ENCODE results near the gene LMLN. TPM values are rescaled to one million over a fixed set of nuclear protein-coding genes. Genes with fewer than 3 reads are reported as not detected.

Gene LMLN
- total RNA-seq, 3 donors from 2014 or later: 3.8 to 8.1 (median 5.7) TPM

DNA sequence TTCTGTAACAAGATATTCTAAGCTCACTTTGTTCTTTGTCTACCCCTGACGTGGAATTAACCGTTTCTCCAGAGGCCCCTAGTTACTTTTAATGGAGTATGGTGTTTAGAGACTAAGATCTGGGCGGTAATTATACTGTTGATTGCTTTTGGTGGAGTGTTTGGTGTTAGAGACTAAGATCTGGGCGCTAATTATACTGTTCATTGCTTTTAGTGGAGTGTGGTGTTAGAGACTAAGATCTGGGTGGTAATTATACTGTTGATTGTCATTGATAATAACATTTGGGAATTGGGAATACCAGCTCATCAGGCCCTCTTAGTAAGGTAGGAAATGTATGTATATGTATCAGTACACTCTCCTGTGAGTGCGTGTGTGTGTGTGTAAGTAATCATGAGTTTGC lies 66.6 kb downstream of the LMLN start:
- H3K4me1 ChIP-seq (ENCODE audit: low read depth): no peaks in the 10 kb centered on the region
- no peaks in the 10 kb centered on the region for H3K36me3 ChIP-seq (ENCODE audit: low read depth)
- intact Hi-C loops (cut with DNase I, micrococcal nuclease): no loop called here
- no peak overlapping the region for H3K4me3 ChIP-seq
- H3K9me3 ChIP-seq: no peaks in the 10 kb centered on the region
- ATAC-seq (no peak), DNase-seq (no peak)
- TF ChIP-seq, protein P1, sequence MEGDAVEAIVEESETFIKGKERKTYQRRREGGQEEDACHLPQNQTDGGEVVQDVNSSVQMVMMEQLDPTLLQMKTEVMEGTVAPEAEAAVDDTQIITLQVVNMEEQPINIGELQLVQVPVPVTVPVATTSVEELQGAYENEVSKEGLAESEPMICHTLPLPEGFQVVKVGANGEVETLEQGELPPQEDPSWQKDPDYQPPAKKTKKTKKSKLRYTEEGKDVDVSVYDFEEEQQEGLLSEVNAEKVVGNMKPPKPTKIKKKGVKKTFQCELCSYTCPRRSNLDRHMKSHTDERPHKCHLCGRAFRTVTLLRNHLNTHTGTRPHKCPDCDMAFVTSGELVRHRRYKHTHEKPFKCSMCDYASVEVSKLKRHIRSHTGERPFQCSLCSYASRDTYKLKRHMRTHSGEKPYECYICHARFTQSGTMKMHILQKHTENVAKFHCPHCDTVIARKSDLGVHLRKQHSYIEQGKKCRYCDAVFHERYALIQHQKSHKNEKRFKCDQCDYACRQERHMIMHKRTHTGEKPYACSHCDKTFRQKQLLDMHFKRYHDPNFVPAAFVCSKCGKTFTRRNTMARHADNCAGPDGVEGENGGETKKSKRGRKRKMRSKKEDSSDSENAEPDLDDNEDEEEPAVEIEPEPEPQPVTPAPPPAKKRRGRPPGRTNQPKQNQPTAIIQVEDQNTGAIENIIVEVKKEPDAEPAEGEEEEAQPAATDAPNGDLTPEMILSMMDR (IDR thresholded peaks at IDR 0.05): no peak

DNA sequence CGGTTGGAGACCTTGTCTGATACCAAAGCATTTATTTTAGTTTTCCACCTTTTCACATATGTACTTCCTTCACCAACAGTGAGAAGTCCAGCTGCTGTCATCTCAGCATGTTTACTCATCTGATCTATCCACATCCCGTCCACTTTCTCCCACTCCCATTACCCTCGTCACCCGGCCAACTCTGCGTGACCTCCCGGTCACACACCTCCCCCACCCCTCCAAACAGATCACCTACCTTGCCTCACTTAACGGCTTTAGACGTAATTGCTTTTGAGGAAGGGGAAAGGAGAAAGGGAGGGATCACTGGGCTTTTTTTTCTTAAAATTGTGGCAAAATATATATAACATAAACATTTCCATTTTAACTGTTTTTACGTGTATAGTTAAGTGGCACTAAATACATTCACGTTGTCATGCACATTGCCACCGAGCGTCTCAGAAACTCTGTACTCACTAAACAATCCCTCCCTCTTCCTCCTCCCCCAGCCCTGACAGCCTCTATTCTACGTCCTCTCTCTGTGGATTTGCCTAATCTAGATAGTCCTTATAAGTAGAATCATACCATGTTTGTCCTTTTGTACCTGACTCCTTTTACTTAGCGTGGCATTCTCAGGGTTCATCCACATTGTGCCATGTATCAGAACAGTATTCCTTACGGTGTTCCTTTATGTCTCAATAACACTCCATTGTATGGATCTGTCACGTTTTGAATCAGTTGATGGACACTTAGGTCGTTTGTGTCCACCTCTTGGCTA lies 67.2 kb downstream of the LMLN start:
- no peak for DNase-seq
- Histone ChIP-seq H3K9me3 (no peaks in the 10 kb centered on the region), H3K4me1 (ENCODE audit: low read depth) (no peaks in the 10 kb centered on the region), H3K4me3 (no peak overlapping the region), H3K36me3 (ENCODE audit: low read depth) (no peaks in the 10 kb centered on the region)
- intact Hi-C loops (cut with DNase I, micrococcal nuclease): no loop called here
- TF ChIP-seq, protein P1 (IDR thresholded peaks at IDR 0.05): no peak
- no peak for ATAC-seq

DNA sequence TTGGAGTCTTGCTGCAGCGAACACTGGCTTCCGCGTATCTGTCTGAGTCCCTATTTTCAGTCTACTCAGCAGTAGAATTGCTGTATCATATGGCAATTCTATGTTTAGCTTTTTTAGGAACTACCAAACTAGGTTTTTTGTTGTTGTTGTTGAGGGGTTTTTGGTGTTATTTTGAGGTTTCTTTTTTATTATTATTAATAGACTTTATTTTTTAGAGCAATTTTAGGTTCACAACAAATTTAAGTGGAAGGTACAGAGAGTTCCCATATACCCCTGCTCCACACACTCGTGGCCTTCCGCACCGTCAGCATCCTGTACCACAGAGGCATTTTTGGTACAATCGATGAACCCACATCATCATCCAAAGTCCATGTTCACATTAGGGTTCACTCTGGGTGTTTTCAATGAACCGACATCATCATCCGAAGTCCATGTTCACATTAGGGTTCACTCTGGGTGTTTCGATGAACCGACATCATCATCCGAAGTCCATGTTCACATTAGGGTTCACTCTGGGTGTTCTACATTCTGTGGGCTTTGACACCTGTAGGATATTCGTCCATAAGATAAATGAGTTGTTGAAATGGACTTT lies 67.9 kb downstream of the LMLN start:
- DNase-seq: no peak
- no peak for ATAC-seq

DNA sequence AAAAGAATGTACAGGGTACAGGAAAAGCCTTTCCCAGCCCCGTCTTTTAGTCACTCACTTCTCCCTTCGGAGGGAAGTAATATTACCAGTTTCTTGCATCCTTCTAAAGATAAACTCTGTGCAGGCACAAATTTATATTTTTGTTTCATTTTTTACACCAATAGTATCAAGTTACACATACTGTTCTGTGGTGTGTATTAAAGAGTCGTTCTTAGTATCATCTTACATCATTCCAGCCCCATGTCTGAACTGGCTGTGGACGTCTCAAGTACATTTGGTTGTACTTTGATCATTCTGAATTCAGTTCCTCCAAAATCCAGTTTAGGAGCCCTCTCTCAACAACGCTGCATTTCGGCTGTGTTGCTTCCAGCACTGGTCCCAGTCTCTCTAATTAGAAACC lies 68.7 kb downstream of the LMLN start:
- ATAC-seq (no peak), DNase-seq (no peak)
- no peaks in the 10 kb centered on the region for H3K4me1 ChIP-seq (ENCODE audit: low read depth)
- no peak overlapping the region for H3K4me3 ChIP-seq
- intact Hi-C loops (cut with DNase I, micrococcal nuclease): no loop called here
- no peaks in the 10 kb centered on the region for H3K36me3 ChIP-seq (ENCODE audit: low read depth)
- H3K9me3 ChIP-seq: no peaks in the 10 kb centered on the region
- TF ChIP-seq, protein P1 (IDR thresholded peaks at IDR 0.05): no peak

More for the DNA sequence above, 67.9 kb downstream of the LMLN start:
- Histone ChIP-seq H3K4me3 (no peak overlapping the region), H3K4me1 (ENCODE audit: low read depth) (no peaks in the 10 kb centered on the region), H3K36me3 (ENCODE audit: low read depth) (no peaks in the 10 kb centered on the region), H3K9me3 (no peaks in the 10 kb centered on the region)
- intact Hi-C loops (cut with DNase I, micrococcal nuclease): no loop called here
- TF ChIP-seq, protein P1 (IDR thresholded peaks at IDR 0.05): no peak

DNA sequence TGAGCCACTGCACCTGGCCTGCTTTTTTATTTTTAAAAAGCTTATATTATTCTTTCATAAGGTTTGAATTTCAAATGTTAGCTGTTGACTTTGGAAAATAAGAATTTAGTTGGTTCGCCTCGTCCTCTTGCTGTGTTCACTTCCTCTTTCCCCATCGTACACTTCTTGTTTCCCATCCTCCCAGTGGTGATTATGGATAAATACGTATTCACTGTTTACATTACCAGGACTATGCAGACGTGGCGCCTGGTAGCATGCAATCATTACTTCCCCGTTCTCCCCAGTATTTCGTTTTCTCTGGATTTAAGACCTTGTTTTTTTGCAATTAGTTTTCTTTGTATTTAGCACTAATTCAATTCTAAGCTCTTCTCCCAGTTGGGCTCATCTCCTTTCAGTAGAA lies 70.1 kb downstream of the LMLN start:
- TF ChIP-seq, protein P1 (IDR thresholded peaks at IDR 0.05): no peak
- Histone ChIP-seq H3K9me3 (no peaks in the 10 kb centered on the region), H3K36me3 (ENCODE audit: low read depth) (no peaks in the 10 kb centered on the region), H3K4me3 (no peak overlapping the region), H3K4me1 (ENCODE audit: low read depth) (no peaks in the 10 kb centered on the region)
- intact Hi-C loops (cut with DNase I, micrococcal nuclease): no loop called here
- DNase-seq (no peak), ATAC-seq (no peak)

Measured in mucosa of descending colon (tissue), 3 donors.